A549 (cell line): ENCODE results near the gene JAZF1. TPM values are rescaled to one million over a fixed set of nuclear protein-coding genes. Genes with fewer than 3 reads are reported as not detected.

ENCODE experiments used
- ATAC-seq, 2 experiments: fragments of 200-7000 bp in 1 of 2; fragments of >200 bp in 1 of 2; cut with Nextera tagmentation in 1 of 2; cut with Tn5 transposase in 1 of 2; 3 replicates each; pipeline versions ENCODE4 v1.8.0 to v1.9.1; 2018 to 2020; ENCODE audit warnings: mild to moderate bottlenecking in 1 of 2, moderate library complexity in 1 of 2
- CTCF ChIA-PET: fragments of 300-600 bp; sonication (Branson Sonifier 250); formaldehyde crosslinking; extraction: SDS; loops from one replicate; lab custom pipeline; 2021; ENCODE audit warnings: antibody characterized with exemption, inconsistent platforms; lab: Yijun Ruan, JAX
- POLR2A ChIA-PET: fragments of 350-600 bp; formaldehyde crosslinking; extraction: SDS; loops from one replicate; lab custom pipeline; 2021; ENCODE audit warnings: antibody characterized with exemption, inconsistent platforms; lab: Yijun Ruan, JAX
- DNase-seq, 2 experiments: peaks; one replicate each; pipeline versions ENCODE4 v3.0.0 to v3.0.0-alpha.2; 2011 to 2016; ENCODE audit warnings: low read depth in 1 of 2, low spot score in 1 of 2
- FAIRE-seq: peaks from 2 replicates; lab custom pipeline; 2011; peaks lifted over from hg19 to GRCh38; lab: Jason Lieb, UNC
- H3K27ac ChIP-seq, 2 experiments: fragments of >200 bp; sonication (Bioruptor Twin); formaldehyde crosslinking; 3 replicates each; pipeline ENCODE4 v1.5.1; 2016 to 2017
- H3K4me1 ChIP-seq: fragments of >200 bp; sonication (Bioruptor Twin); formaldehyde crosslinking; 3 replicates; pipeline ENCODE4 v1.6.1; 2016
- H3K4me2 ChIP-seq: fragments of >200 bp; sonication (Bioruptor Twin); formaldehyde crosslinking; 3 replicates; pipeline ENCODE4 v1.6.1; 2016
- H3K4me3 ChIP-seq: fragments of >200 bp; sonication (Bioruptor Twin); formaldehyde crosslinking; 3 replicates; pipeline ENCODE4 v1.5.1; 2016
- H3K9me3 ChIP-seq: fragments of >200 bp; sonication (Bioruptor Twin); formaldehyde crosslinking; 3 replicates; pipeline ENCODE4 v1.6.1; 2016
- BHLHE40 ChIP-seq: IDR thresholded peaks from 2 replicates; pipeline ENCODE4 v1.6.1; 2012; ENCODE audit warnings: low read depth, low read length, inconsistent platforms
- CBX2 ChIP-seq: fragments of 200-600 bp; sonication (generic); IDR thresholded peaks from 2 replicates; pipeline ENCODE4 v1.6.1; 2016; ENCODE audit warnings: low read depth, mild to moderate bottlenecking, borderline replicate concordance
- CEBPB ChIP-seq, 2 experiments: fragments of >200 bp in 1 of 2; sonication (Bioruptor Twin) in 1 of 2; formaldehyde crosslinking in 1 of 2; IDR thresholded peaks; 2 replicates each; pipeline ENCODE4 v1.6.1; 2012 to 2016
- CTCF ChIP-seq: fragments of >200 bp; sonication (Bioruptor Twin); formaldehyde crosslinking; IDR thresholded peaks from 3 replicates; pipeline ENCODE4 v1.5.1; 2016
- E2F6 ChIP-seq: IDR thresholded peaks from 2 replicates; pipeline ENCODE4 v1.6.1; 2012; ENCODE audit warnings: low read depth, borderline replicate concordance
- EHMT2 ChIP-seq: fragments of 200-600 bp; sonication (generic); IDR thresholded peaks from 2 replicates; pipeline ENCODE4 v1.6.1; 2016; ENCODE audit warnings: antibody characterized with exemption, low read depth, mild to moderate bottlenecking, moderate library complexity
- FOXS1 ChIP-seq: fragments of 250-450 bp; sonication (Bioruptor Pico); IDR thresholded peaks from 2 replicates; pipeline ENCODE4 v1.5.0; 2020; ENCODE audit warnings: mild to moderate bottlenecking, moderate library complexity
- HES2 ChIP-seq: fragments of >200 bp; sonication (Bioruptor Twin); formaldehyde crosslinking; IDR thresholded peaks from 2 replicates; pipeline ENCODE4 v1.6.1; 2016
- HEYL ChIP-seq: fragments of 250-450 bp; sonication (Bioruptor Pico); IDR thresholded peaks from 2 replicates; pipeline ENCODE4 v1.8.0; 2021; ENCODE audit warnings: mild to moderate bottlenecking, moderate library complexity
- HOXA7 ChIP-seq: fragments of 250-450 bp; sonication (Bioruptor Pico); IDR thresholded peaks from 2 replicates; pipeline ENCODE4 v1.5.0; 2020; ENCODE audit warnings: mild to moderate bottlenecking, moderate library complexity
- HOXB13 ChIP-seq: fragments of 250-450 bp; sonication (Bioruptor Pico); IDR thresholded peaks from 2 replicates; pipeline ENCODE4 v1.5.0; 2020; ENCODE audit warnings: low read depth, mild to moderate bottlenecking, moderate library complexity
- HOXB5 ChIP-seq: fragments of 250-450 bp; sonication (Bioruptor Pico); IDR thresholded peaks from 2 replicates; pipeline ENCODE4 v1.5.0; 2020; ENCODE audit warnings: mild to moderate bottlenecking, moderate library complexity
- KDM5A ChIP-seq: fragments of 200-600 bp; sonication (generic); IDR thresholded peaks from 2 replicates; pipeline ENCODE4 v1.6.1; 2016; ENCODE audit warnings: antibody characterized with exemption, mild to moderate bottlenecking
- NFE2L2 ChIP-seq: fragments of 150-350 bp; conservative IDR thresholded peaks from 2 replicates; pipeline ENCODE4 v1.6.1; 2014; ENCODE audit warnings: low read length
- NR3C1 ChIP-seq: fragments of >200 bp; sonication (Bioruptor Twin); formaldehyde crosslinking; IDR thresholded peaks from 3 replicates; pipeline ENCODE4 v1.6.1; 2017
- PBX3 ChIP-seq: IDR thresholded peaks from 2 replicates; pipeline ENCODE4 v1.6.1; 2012
- PHF8 ChIP-seq: fragments of 200-600 bp; sonication (generic); IDR thresholded peaks from 2 replicates; pipeline ENCODE4 v1.6.1; 2016; ENCODE audit warnings: low read depth, mild to moderate bottlenecking, antibody characterized with exemption, moderate library complexity, borderline replicate concordance
- RAD21 ChIP-seq, 2 experiments: fragments of >200 bp in 1 of 2; sonication (Bioruptor Twin) in 1 of 2; formaldehyde crosslinking in 1 of 2; IDR thresholded peaks in 1 of 2; conservative IDR thresholded peaks in 1 of 2; 2 replicates in 1 of 2; 3 replicates in 1 of 2; pipeline ENCODE4 v1.6.1; 2012 to 2018; ENCODE audit warnings: inconsistent platforms in 1 of 2
- SREBF2 ChIP-seq: fragments of 450-650 bp; IDR thresholded peaks from 2 replicates; pipeline ENCODE4 v1.6.1; 2014; ENCODE audit warnings: mild to moderate bottlenecking, moderate library complexity
- TP53 ChIP-seq: fragments of 250-450 bp; sonication (Bioruptor Pico); IDR thresholded peaks from 2 replicates; pipeline ENCODE4 v1.5.0; 2021; ENCODE audit warnings: mild to moderate bottlenecking, moderate library complexity
- WGBS: methylation state at CpG from one replicate; pipeline ENCODE4 v1.1.6; 2017; ENCODE audit errors: missing lambda C conversion rate; 5-methylcytosine and 5-hydroxymethylcytosine counted together
- polyA plus RNA-seq, 4 experiments: library from polyadenylated mRNA; depleted of rRNA in 3 of 4; stranded (reverse); fragments of >200 nt; fragmentation: RNase III in 1 of 4; extraction: RNeasy Plus Mini Kit Qiagen cat#74134 plus additional on column Dnase treatment in 1 of 4; gene quantifications; 2 replicates in 3 of 4; 3 replicates in 1 of 4; pipeline ENCODE4 v1.2.3, GENCODE V29; 2011 to 2017

JAZF1 gene
- polyA plus RNA-seq, 2 of the 4 experiments (the other 2 are of a cell fraction): 1.9 to 2.8 TPM

- Histone ChIP-seq H3K4me1 (peaks cover 50% of the 10 kb centered on the region), H3K9me3 (no peaks in the 10 kb centered on the region), H3K27ac (peak overlapping the region; percentile 81 to 90), H3K4me3 (no peak overlapping the region; the same call in 2 of the 3 replicates), H3K4me2 (peak overlapping the region; percentile 64)
- CTCF ChIA-PET: interaction anchor here (1.4 to 1.5 kb wide), 2 partner anchors 26 to 49 kb away, joined by 4 read pairs; no protein-coding TSS in a partner anchor
- FAIRE-seq (no peak), ATAC-seq (no peak), DNase-seq (no peak)
- WGBS: 76% methylated on average over 3 of the region's 3 CpGs
- POLR2A ChIA-PET: no interaction called here
- TF ChIP-seq BHLHE40 (no peak), SREBF2 (no peak), EHMT2 (no peak), NFE2L2 (no peak), HOXA7 (CRISPR knock-in tag) (no peak), CEBPB (IDR thresholded peaks at IDR 0.05) (peak; percentile 65 to 90; a peak in 3 of 4 replicates), HES2 (no peak), TP53 (CRISPR knock-in tag) (no peak)
Measured at GRCh38 chr7:28028471-28028870, 152.1 kb downstream of the JAZF1 start.

GRCh38 chr7:28026237-28026636, 154.4 kb downstream of the JAZF1 start:
- Histone ChIP-seq H3K27ac (peak overlapping the region; percentile 81 to 90; a peak in 4 of 6 replicates), H3K4me2 (no peak overlapping the region), H3K4me1 (peaks cover 32% of the 10 kb centered on the region), H3K9me3 (no peaks in the 10 kb centered on the region), H3K4me3 (no peak overlapping the region)
- FAIRE-seq (no peak), DNase-seq (no peak), ATAC-seq (no peak)
- TF ChIP-seq CTCF: no peak
- no peak for TF ChIP-seq CBX2
- no peak for TF ChIP-seq NFE2L2
- TF ChIP-seq HOXB13 (CRISPR knock-in tag): no peak
- no peak for TF ChIP-seq NR3C1
- TF ChIP-seq FOXS1 (CRISPR knock-in tag): no peak
- TF ChIP-seq HOXB5: no peak
- no peak for TF ChIP-seq PHF8
- TF ChIP-seq HES2: no peak
- TF ChIP-seq EHMT2: no peak
- no peak for TF ChIP-seq RAD21 (conservative IDR thresholded peaks at IDR 0.05 in 1 of 2, IDR thresholded peaks at IDR 0.05 in 1 of 2)
- no peak for TF ChIP-seq PBX3
- no peak for TF ChIP-seq KDM5A
- no peak for TF ChIP-seq HEYL (CRISPR knock-in tag)
- TF ChIP-seq E2F6: no peak
- POLR2A ChIA-PET: no interaction called here
- 59% methylated on average over 2 of the region's 2 CpGs for WGBS
- CTCF ChIA-PET: interaction anchor here (0.8 to 4.0 kb wide), 9 partner anchors 20 to 830 kb away, joined by 3 to 18 read pairs (median 3); no protein-coding TSS in a partner anchor
